ENCODE measurements around the gene MAST2.
"Not testable (repeated sequence)": the region's sequence is repeated elsewhere in the genome, so short reads cannot be mapped to it uniquely, and the experiment has no call there.

MAST2 gene

DNA sequence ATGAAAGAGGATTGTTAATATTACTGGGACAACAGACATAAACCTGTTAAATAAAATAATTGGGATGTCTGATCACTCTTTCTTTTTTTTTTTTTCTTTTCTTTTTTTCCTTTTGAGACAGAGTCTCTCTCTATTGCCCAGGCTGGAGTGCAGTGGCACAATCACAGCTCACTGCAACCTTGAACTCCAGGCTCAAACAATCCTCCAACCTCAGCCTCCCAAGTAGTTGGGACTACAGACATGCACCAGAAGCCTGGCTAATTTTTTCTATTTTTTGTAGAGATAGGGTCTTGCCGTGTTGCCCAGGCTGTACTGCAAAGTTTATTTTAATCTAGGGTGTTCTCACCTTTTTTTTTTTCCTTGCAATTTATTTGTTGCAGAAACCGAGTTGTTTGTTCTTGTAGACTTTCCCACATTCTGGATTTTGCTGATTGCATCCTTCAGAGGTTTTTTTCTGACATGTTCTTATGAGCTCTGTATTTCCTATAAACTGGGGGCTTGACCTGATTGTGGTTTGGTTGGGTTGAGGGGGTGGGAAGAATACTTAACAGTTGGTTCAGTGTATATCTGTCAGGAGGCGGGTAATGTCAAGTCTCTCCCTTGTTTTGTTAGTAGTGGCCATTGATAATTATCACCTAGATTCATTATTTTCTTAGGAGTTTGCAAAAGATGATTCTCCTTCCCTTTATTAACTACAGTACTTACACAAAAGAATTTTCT, 125.2 kb downstream of the MAST2 start:
- no peak for DNase-seq
- H4K8ac ChIP-seq (ENCODE audit: low read depth, low read length) = no peak overlapping the region
- no peak overlapping the region for H3K4me2 ChIP-seq (ENCODE audit: low read length)
- H2BK12ac ChIP-seq (ENCODE audit: low read length) = no peak overlapping the region
- H3K4me3 ChIP-seq (ENCODE audit: low read depth, low read length) = no peak overlapping the region
- no peaks in the 10 kb centered on the region for H3K36me3 ChIP-seq (ENCODE audit: control insufficient read depth in 1 of 2, insufficient read depth in 2 of 2, low read length in 2 of 2)
- no peak overlapping the region for H2AFZ ChIP-seq (ENCODE audit: insufficient read depth, low read length, poor library complexity)
- H4K91ac ChIP-seq (ENCODE audit: low read depth, low read length) = no peak overlapping the region
- no peak overlapping the region for H4K12ac ChIP-seq (ENCODE audit: low read depth, low read length)
- no peak overlapping the region for H3K9ac ChIP-seq (ENCODE audit: low read length)
- H2AK5ac ChIP-seq (ENCODE audit: low read length) = no peak overlapping the region
- no peaks in the 10 kb centered on the region for H3K79me2 ChIP-seq (ENCODE audit: control insufficient read depth, insufficient read depth, low read length, poor library complexity)
- no peak overlapping the region for H2BK120ac ChIP-seq (ENCODE audit: insufficient read depth, low read length, poor library complexity)
- no peaks in the 10 kb centered on the region for H3K27me3 ChIP-seq (ENCODE audit: insufficient read depth, low read length)
- no peak overlapping the region for H3K18ac ChIP-seq (ENCODE audit: low read length)
- no peaks in the 10 kb centered on the region for H3K9me3 ChIP-seq (ENCODE audit: insufficient read depth, low read depth, low read length)
- WGBS (ENCODE audit: extremely low coverage, insufficient coverage, insufficient read length) = no CpG with 5 or more reads among the region's 3 CpGs
- no peak overlapping the region for H3K4ac ChIP-seq (ENCODE audit: low read depth, low read length)
- H3K79me1 ChIP-seq (ENCODE audit: low read length) = no peaks in the 10 kb centered on the region
- peak overlapping the region; percentile 30 for H3K27ac ChIP-seq (ENCODE audit: low read depth, low read length)
- H3K4me1 ChIP-seq (ENCODE audit: control insufficient read depth in 1 of 2, insufficient read depth in 2 of 2, low read length in 2 of 2) = peaks cover 0 to 12% of the 10 kb centered on the region in 2 experiments
- H2BK5ac ChIP-seq (ENCODE audit: low read depth, low read length, poor library complexity) = no peak overlapping the region
- H3K14ac ChIP-seq (ENCODE audit: low read length) = no peak overlapping the region
- no peak overlapping the region for H3K23ac ChIP-seq (ENCODE audit: low read length)

DNA sequence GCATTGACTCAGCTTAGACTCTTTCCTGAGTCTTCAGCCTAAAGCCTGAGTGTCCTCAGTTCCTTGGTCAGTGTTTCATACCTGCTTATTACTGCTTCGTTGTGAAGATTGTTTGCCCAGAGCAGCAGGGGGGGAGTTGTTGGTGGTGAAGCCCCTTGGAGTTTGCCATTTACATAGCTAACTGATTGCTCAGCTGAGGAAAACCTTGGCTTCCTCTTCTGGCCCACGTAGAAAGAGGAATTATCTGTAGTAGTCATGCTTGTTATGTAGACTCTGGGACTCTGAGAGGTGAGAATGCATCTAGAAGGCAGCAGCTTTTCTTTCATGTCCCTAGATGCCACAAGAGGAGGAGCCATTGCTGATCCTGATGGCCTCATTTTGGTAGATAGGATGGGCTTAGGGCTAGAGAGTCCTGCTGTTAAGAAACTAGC, 125.9 kb downstream of the MAST2 start:
- Histone ChIP-seq H3K9ac (ENCODE audit: low read length) (no peak overlapping the region), H3K36me3 (ENCODE audit: control insufficient read depth in 1 of 2, insufficient read depth in 2 of 2, low read length in 2 of 2) (no peaks in the 10 kb centered on the region), H4K8ac (ENCODE audit: low read depth, low read length) (no peak overlapping the region), H3K27me3 (ENCODE audit: insufficient read depth, low read length) (no peaks in the 10 kb centered on the region), H3K4ac (ENCODE audit: low read depth, low read length) (no peak overlapping the region), H3K4me2 (ENCODE audit: low read length) (no peak overlapping the region), H2AK5ac (ENCODE audit: low read length) (no peak overlapping the region), H2BK120ac (ENCODE audit: insufficient read depth, low read length, poor library complexity) (no peak overlapping the region), H3K14ac (ENCODE audit: low read length) (no peak overlapping the region), H3K79me2 (ENCODE audit: control insufficient read depth, insufficient read depth, low read length, poor library complexity) (no peaks in the 10 kb centered on the region), H3K4me1 (ENCODE audit: control insufficient read depth in 1 of 2, insufficient read depth in 2 of 2, low read length in 2 of 2) (peaks cover 0 to 12% of the 10 kb centered on the region in 2 experiments), H3K4me3 (ENCODE audit: low read depth, low read length) (no peak overlapping the region), H4K12ac (ENCODE audit: low read depth, low read length) (no peak overlapping the region), H3K18ac (ENCODE audit: low read length) (no peak overlapping the region), H4K91ac (ENCODE audit: low read depth, low read length) (no peak overlapping the region), H2BK5ac (ENCODE audit: low read depth, low read length, poor library complexity) (no peak overlapping the region), H2BK12ac (ENCODE audit: low read length) (no peak overlapping the region), H2AFZ (ENCODE audit: insufficient read depth, low read length, poor library complexity) (no peak overlapping the region), H3K27ac (ENCODE audit: low read depth, low read length) (peak overlapping the region; percentile 13), H3K79me1 (ENCODE audit: low read length) (no peaks in the 10 kb centered on the region), H3K23ac (ENCODE audit: low read length) (no peak overlapping the region), H3K9me3 (ENCODE audit: insufficient read depth, low read depth, low read length) (no peaks in the 10 kb centered on the region)
- no CpG with 5 or more reads among the region's 2 CpGs for WGBS (ENCODE audit: extremely low coverage, insufficient coverage, insufficient read length)
- DNase-seq = peak in 1 of 2 donors; percentile 56

DNA sequence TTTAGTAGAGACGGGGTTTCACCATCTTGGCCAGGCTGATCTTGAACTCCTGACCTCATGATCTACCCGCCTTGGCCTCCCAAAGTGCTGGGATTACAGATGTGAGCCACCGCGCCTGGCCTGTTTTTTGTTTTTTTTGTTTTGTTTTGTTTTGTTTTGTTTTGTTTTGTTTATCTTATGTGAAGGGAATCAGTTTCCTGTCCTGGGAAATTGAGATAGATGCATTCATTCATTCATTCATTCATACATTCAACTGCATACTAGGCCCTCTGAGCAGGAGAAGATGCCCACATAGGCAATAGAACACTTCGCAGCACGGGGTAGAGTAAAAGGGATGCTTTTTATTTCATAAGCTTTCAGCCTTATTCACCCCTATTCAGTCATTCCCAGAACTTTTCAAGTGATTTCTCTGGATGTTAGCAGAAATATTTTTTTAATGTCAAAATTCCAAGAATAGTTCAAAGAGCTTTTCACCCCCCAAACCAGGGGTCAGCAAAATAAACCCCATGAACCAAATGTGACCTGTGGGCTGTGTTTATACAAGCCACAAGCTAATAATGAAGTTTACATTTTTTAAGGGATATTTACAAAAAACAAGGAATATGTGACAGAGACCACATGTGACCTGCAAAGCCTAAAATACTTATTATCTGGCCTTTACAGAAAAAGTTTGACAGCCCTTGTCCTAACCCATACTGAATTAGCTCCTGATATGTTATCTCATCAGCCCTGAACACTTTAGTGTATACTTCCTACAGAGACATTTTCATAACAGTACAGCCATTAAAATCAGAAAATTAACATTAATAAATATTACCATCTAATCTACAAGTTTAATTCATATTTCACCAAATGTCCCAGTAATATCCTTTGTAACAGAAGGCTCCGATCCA, 127.1 kb downstream of the MAST2 start:
- Histone ChIP-seq H3K4me1 (ENCODE audit: control insufficient read depth in 1 of 2, insufficient read depth in 2 of 2, low read length in 2 of 2) (peaks cover 0 to 12% of the 10 kb centered on the region in 2 experiments), H4K12ac (ENCODE audit: low read depth, low read length) (no peak overlapping the region), H4K91ac (ENCODE audit: low read depth, low read length) (no peak overlapping the region), H3K9ac (ENCODE audit: low read length) (no peak overlapping the region), H2BK5ac (ENCODE audit: low read depth, low read length, poor library complexity) (no peak overlapping the region), H3K36me3 (ENCODE audit: control insufficient read depth in 1 of 2, insufficient read depth in 2 of 2, low read length in 2 of 2) (no peaks in the 10 kb centered on the region), H3K14ac (ENCODE audit: low read length) (no peak overlapping the region), H3K4me3 (ENCODE audit: low read depth, low read length) (no peak overlapping the region), H3K4ac (ENCODE audit: low read depth, low read length) (no peak overlapping the region), H4K8ac (ENCODE audit: low read depth, low read length) (no peak overlapping the region), H2AK5ac (ENCODE audit: low read length) (no peak overlapping the region), H3K9me3 (ENCODE audit: insufficient read depth, low read depth, low read length) (no peaks in the 10 kb centered on the region), H3K79me2 (ENCODE audit: control insufficient read depth, insufficient read depth, low read length, poor library complexity) (no peaks in the 10 kb centered on the region), H3K23ac (ENCODE audit: low read length) (no peak overlapping the region), H3K18ac (ENCODE audit: low read length) (no peak overlapping the region), H2BK12ac (ENCODE audit: low read length) (no peak overlapping the region), H3K27me3 (ENCODE audit: insufficient read depth, low read length) (no peaks in the 10 kb centered on the region), H2AFZ (ENCODE audit: insufficient read depth, low read length, poor library complexity) (no peak overlapping the region), H2BK120ac (ENCODE audit: insufficient read depth, low read length, poor library complexity) (no peak overlapping the region), H3K27ac (ENCODE audit: low read depth, low read length) (no peak overlapping the region), H3K4me2 (ENCODE audit: low read length) (no peak overlapping the region), H3K79me1 (ENCODE audit: low read length) (no peaks in the 10 kb centered on the region)
- WGBS (ENCODE audit: extremely low coverage, insufficient coverage, insufficient read length) = no CpG with 5 or more reads among the region's 7 CpGs
- DNase-seq = no peak

GRCh38 chr1:45932205-45932604, 128.8 kb downstream of the MAST2 start:
- H4K8ac ChIP-seq (ENCODE audit: low read depth, low read length); H3K23ac ChIP-seq (ENCODE audit: low read length); H3K9me3 ChIP-seq (ENCODE audit: insufficient read depth, low read depth, low read length); H3K4me2 ChIP-seq (ENCODE audit: low read length); H2AFZ ChIP-seq (ENCODE audit: insufficient read depth, low read length, poor library complexity); H3K14ac ChIP-seq (ENCODE audit: low read length); H3K79me1 ChIP-seq (ENCODE audit: low read length); H4K91ac ChIP-seq (ENCODE audit: low read depth, low read length); H2BK12ac ChIP-seq (ENCODE audit: low read length); H3K9ac ChIP-seq (ENCODE audit: low read length); H3K27ac ChIP-seq (ENCODE audit: low read depth, low read length); H4K12ac ChIP-seq (ENCODE audit: low read depth, low read length); H3K4me1 ChIP-seq (ENCODE audit: control insufficient read depth in 1 of 2, insufficient read depth in 2 of 2, low read length in 2 of 2); H2BK120ac ChIP-seq (ENCODE audit: insufficient read depth, low read length, poor library complexity); H3K4me3 ChIP-seq (ENCODE audit: low read depth, low read length); H3K27me3 ChIP-seq (ENCODE audit: insufficient read depth, low read length); H3K18ac ChIP-seq (ENCODE audit: low read length); H3K4ac ChIP-seq (ENCODE audit: low read depth, low read length); H3K36me3 ChIP-seq (ENCODE audit: control insufficient read depth in 1 of 2, insufficient read depth in 2 of 2, low read length in 2 of 2); DNase-seq; H2BK5ac ChIP-seq (ENCODE audit: low read depth, low read length, poor library complexity); H3K79me2 ChIP-seq (ENCODE audit: control insufficient read depth, insufficient read depth, low read length, poor library complexity): not testable (repeated sequence)
- H2AK5ac ChIP-seq (ENCODE audit: low read length) = peak overlapping the region; percentile 29
- WGBS (ENCODE audit: extremely low coverage, insufficient coverage, insufficient read length) = no CpG with 5 or more reads among the region's 6 CpGs
